A673 (cell line): Measurements from ENCODE around the gene KRTAP26-1.

ENCODE experiments used
- CTCF ChIP-seq: fragments of 300-800, 200-600 bp; sonication (generic); conservative IDR thresholded peaks from 2 replicates; pipeline ENCODE4 v1.5.1; 2017; ENCODE audit warnings: low read depth, mild to moderate bottlenecking, antibody characterized with exemption, low read length, moderate library complexity, mixed read lengths
- EZH2 ChIP-seq: fragments of 200-600 bp; sonication (generic); IDR thresholded peaks from 2 replicates; pipeline ENCODE4 v1.6.1; 2017; ENCODE audit warnings: borderline replicate concordance, low read depth, mild to moderate bottlenecking, mixed read lengths, antibody characterized with exemption, low read length; ENCODE audit not compliant: poor library complexity, severe bottlenecking

GRCh38 chr21:30332681-30333080 lies 12.6 kb upstream of the KRTAP26-1 start:
- TF ChIP-seq CTCF (no peak), EZH2 (no peak)
